Measurements from ENCODE around the gene CFAP57. TPM values are rescaled to one million over a fixed set of nuclear protein-coding genes. Genes with fewer than 3 reads are reported as not detected.

CFAP57 gene
- total RNA-seq, 4 donors from 2014 or later = not detected

DNA sequence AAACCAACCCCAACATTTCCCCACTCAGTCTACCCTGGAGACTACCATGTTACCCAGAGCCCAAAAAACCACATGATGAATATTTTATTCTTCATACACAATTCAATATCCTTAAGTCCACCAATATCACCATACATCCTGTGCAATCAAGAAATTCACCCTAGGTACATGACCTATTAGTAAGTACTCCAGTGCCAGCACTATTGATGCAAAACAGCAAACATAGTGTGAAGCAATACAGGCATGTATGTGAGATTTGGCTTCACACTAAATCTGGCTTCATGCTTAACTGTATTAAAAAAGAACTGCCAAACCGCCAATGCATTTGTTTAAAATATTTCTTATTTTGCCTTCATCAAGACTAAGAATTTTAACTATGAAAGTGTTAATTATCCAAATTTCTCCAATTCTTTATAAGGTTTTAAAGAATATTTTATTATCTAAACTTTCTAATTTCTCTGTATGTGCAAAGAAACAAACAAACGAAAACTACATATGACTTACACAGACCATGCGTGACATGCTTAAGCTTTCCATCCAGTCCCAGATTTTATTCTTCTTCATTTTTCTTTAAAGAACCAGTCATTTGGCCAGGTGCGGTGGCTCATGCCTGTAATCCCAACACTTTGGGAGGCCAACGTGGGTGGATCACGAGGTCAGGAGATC, 75.3 kb downstream of the CFAP57 start:
- WGBS, 2 donors (ENCODE audit: low coverage in 1 of 2) = 77 to 91% methylated on average over 6 of the region's 6 CpGs
- no peaks in the 10 kb centered on the region for H3K4me1 ChIP-seq
- H3K27me3 ChIP-seq = no peaks in the 10 kb centered on the region
- TF ChIP-seq EP300 (IDR thresholded peaks at IDR 0.05; ENCODE audit: low read depth) = no peak
- TF ChIP-seq, protein P1, sequence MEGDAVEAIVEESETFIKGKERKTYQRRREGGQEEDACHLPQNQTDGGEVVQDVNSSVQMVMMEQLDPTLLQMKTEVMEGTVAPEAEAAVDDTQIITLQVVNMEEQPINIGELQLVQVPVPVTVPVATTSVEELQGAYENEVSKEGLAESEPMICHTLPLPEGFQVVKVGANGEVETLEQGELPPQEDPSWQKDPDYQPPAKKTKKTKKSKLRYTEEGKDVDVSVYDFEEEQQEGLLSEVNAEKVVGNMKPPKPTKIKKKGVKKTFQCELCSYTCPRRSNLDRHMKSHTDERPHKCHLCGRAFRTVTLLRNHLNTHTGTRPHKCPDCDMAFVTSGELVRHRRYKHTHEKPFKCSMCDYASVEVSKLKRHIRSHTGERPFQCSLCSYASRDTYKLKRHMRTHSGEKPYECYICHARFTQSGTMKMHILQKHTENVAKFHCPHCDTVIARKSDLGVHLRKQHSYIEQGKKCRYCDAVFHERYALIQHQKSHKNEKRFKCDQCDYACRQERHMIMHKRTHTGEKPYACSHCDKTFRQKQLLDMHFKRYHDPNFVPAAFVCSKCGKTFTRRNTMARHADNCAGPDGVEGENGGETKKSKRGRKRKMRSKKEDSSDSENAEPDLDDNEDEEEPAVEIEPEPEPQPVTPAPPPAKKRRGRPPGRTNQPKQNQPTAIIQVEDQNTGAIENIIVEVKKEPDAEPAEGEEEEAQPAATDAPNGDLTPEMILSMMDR (IDR thresholded peaks at IDR 0.05) = no peak
- no peak for TF ChIP-seq POLR2A (IDR thresholded peaks at IDR 0.05)
- no peak for TF ChIP-seq POLR2AphosphoS5 (IDR thresholded peaks at IDR 0.05)
- no peaks in the 10 kb centered on the region for H3K36me3 ChIP-seq
- in situ Hi-C loops (cut with MboI; ENCODE audit: low pct_ligation_motif_present in 1 of 4, low pct_unique_long_range_greater_than_20kb in 1 of 4, low sequenced_read_pairs in 3 of 4) = no loop called here
- H3K9me3 ChIP-seq = no peaks in the 10 kb centered on the region
- no peak overlapping the region for H3K27ac ChIP-seq
- no peak for DNase-seq
- intact Hi-C loops (cut with DNase I; ENCODE audit: low total_unique reads) = no loop called here
- H3K4me3 ChIP-seq = no peak overlapping the region

DNA sequence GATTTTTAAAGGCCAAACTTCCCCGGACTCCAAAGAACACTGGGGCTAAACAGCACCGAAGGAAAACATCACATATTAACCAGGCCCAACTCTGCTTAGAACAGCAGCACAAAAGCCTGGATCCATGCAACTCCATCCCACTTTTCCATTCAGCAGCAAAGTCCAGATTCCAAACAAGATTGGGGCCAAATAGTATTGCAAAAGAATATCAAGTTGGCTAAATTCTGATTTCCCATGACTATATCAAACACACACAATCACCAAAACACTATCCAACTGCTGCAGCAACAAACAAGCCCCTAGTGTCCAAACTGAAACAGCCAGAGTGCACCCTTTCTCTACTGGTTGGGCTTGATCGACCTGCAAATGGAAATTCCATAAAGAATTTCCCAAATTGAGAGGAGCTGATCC, 78.2 kb downstream of the CFAP57 start:
- H3K4me1 ChIP-seq = peaks cover 0 to 2% (median under 1%) of the 10 kb centered on the region in 4 donors
- H3K27me3 ChIP-seq = no peaks in the 10 kb centered on the region
- 83 to 90% methylated on average over 3 of the region's 3 CpGs for WGBS, 2 donors (ENCODE audit: low coverage in 1 of 2)
- DNase-seq = no peak
- H3K4me3 ChIP-seq = no peak overlapping the region
- TF ChIP-seq POLR2A (IDR thresholded peaks at IDR 0.05) (no peak), POLR2AphosphoS5 (IDR thresholded peaks at IDR 0.05) (no peak), EP300 (IDR thresholded peaks at IDR 0.05; ENCODE audit: low read depth) (no peak)
- TF ChIP-seq, protein P1 (IDR thresholded peaks at IDR 0.05) = no peak
- intact Hi-C loops (cut with DNase I; ENCODE audit: low total_unique reads) (no loop called here), in situ Hi-C loops (cut with MboI; ENCODE audit: low pct_ligation_motif_present in 1 of 4, low pct_unique_long_range_greater_than_20kb in 1 of 4, low sequenced_read_pairs in 3 of 4) (no loop called here)
- H3K27ac ChIP-seq = no peak overlapping the region
- no peaks in the 10 kb centered on the region for H3K36me3 ChIP-seq
- H3K9me3 ChIP-seq = no peaks in the 10 kb centered on the region

DNA sequence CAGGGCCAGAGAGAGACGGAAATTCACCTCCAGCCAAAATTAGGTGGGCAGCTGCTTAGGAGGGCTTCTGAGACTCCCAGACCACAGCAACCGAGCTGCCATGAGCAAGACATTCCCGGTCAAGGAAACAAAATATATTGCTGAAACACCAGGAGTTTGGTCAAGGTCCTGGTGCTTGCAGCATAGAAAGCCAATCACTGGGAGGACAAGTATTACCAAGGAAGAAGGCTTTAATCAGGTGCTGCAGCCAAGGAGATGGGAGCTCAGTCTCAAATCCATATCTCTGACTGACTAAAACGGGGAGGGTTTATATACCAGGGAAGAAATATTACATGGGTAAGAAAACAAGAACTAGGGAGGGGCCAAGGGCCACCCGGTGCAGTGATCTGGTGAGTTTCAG, 78.9 kb downstream of the CFAP57 start:
- Histone ChIP-seq H3K36me3 (no peaks in the 10 kb centered on the region), H3K27ac (no peak overlapping the region), H3K9me3 (no peaks in the 10 kb centered on the region), H3K27me3 (no peaks in the 10 kb centered on the region), H3K4me1 (peaks cover 0 to 9% (median 4%) of the 10 kb centered on the region in 4 donors), H3K4me3 (no peak overlapping the region)
- WGBS, 2 donors (ENCODE audit: low coverage in 1 of 2) = 80 to 92% methylated on average over 4 to 5 of the region's 5 CpGs
- TF ChIP-seq POLR2AphosphoS5 (IDR thresholded peaks at IDR 0.05) (no peak), POLR2A (IDR thresholded peaks at IDR 0.05) (no peak), EP300 (IDR thresholded peaks at IDR 0.05; ENCODE audit: low read depth) (no peak)
- TF ChIP-seq, protein P1 (IDR thresholded peaks at IDR 0.05) = no peak
- intact Hi-C loops (cut with DNase I; ENCODE audit: low total_unique reads) (no loop called here), in situ Hi-C loops (cut with MboI; ENCODE audit: low pct_ligation_motif_present in 1 of 4, low pct_unique_long_range_greater_than_20kb in 1 of 4, low sequenced_read_pairs in 3 of 4) (no loop called here)
- DNase-seq = no peak

DNA sequence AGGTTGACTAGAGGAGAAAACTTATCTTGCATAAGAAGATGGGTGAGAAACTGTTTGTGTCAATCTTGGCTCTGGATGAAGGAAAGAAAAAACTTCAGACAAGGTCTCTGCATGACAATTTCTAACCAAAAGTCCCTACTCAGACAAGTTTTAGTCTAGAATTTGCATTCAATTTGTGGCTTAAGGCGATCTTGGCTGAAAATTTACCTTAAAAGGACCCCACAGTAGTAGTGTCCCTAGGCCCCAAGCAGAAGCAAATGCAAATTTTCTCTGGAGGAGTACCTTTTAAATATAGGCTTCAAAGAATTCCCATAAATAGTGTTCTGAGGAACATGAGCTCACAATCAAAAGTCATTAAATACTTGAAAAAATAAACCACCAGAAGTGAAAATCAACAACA, 80.1 kb downstream of the CFAP57 start:
- TF ChIP-seq EP300 (IDR thresholded peaks at IDR 0.05; ENCODE audit: low read depth) (no peak), POLR2AphosphoS5 (IDR thresholded peaks at IDR 0.05) (no peak), POLR2A (IDR thresholded peaks at IDR 0.05) (no peak)
- TF ChIP-seq, protein P1 (IDR thresholded peaks at IDR 0.05) = no peak
- Histone ChIP-seq H3K4me1 (peaks cover 5 to 18% (median 13%) of the 10 kb centered on the region in 4 donors), H3K27ac (no peak overlapping the region), H3K4me3 (no peak overlapping the region), H3K9me3 (no peaks in the 10 kb centered on the region), H3K36me3 (no peaks in the 10 kb centered on the region), H3K27me3 (no peaks in the 10 kb centered on the region)
- DNase-seq = no peak
- in situ Hi-C loops (cut with MboI; ENCODE audit: low pct_ligation_motif_present in 1 of 4, low pct_unique_long_range_greater_than_20kb in 1 of 4, low sequenced_read_pairs in 3 of 4) (no loop called here), intact Hi-C loops (cut with DNase I; ENCODE audit: low total_unique reads) (no loop called here)
- 70 to 82% methylated on average over 1 of the region's 1 CpG for WGBS, 2 donors (ENCODE audit: low coverage in 1 of 2)

Measured in transverse colon (tissue), 4 donors.